GM12874 (cell line): ENCODE data around the gene RELB.

ENCODE experiments used
- CTCF ChIP-seq: IDR thresholded peaks from 2 replicates; pipeline ENCODE4 v1.5.1; 2011; ENCODE audit warnings: low read depth, mild to moderate bottlenecking, control low read depth, low read length, moderate library complexity; ENCODE audit not compliant: insufficient read depth

Gene RELB

GRCh38 chr19:45001087-45001739 lies at the start of gene RELB:
RELB (plus strand) TSS chr19:45001464; CDS start chr19:45001580, 116 bp downstream.
- TF ChIP-seq CTCF: no peak

- TF ChIP-seq CTCF: no peak
Observed at GRCh38 chr19:44954278-44954648, 47.0 kb upstream of the RELB start.

GRCh38 chr19:44954649-44955504 lies 46.4 kb upstream of the RELB start, which contains the start of gene CLPTM1:
CLPTM1 (plus strand) TSS chr19:44955380; CDS start chr19:44955396, 16 bp downstream.
- no peak for TF ChIP-seq CTCF

- TF ChIP-seq CTCF: no peak
Observed at GRCh38 chr19:44955505-44956439, 45.5 kb upstream of the RELB start.

- TF ChIP-seq CTCF: no peak
Observed at GRCh38 chr19:44957526-44957925, 43.7 kb upstream of the RELB start.

GRCh38 chr19:44958090-44958489 lies 43.2 kb upstream of the RELB start:
- no peak for TF ChIP-seq CTCF

- no peak for TF ChIP-seq CTCF
Observed at GRCh38 chr19:44959691-44960090, 41.6 kb upstream of the RELB start.
